Lung (tissue), 12 donors: ENCODE data around the gene CSPG4. TPM values are rescaled to one million over a fixed set of nuclear protein-coding genes. Genes with fewer than 3 reads are reported as not detected.

ENCODE experiments used
- ATAC-seq: fragments of 200-7000 bp; cut with Tn5 transposase; one replicate; pipeline ENCODE4 v1.9.1; 2020; ENCODE audit warnings: moderate number of reproducible peaks; ENCODE audit not compliant: insufficient read depth, low FRiP score
- DNase-seq, 3 donors: peaks; one replicate each; pipeline ENCODE4 v3.0.0-alpha.2; 2013 to 2017
- H3K27ac ChIP-seq, 2 donors: one replicate each; pipeline ENCODE4 v1.5.1; 2013; ENCODE audit warnings: mild to moderate bottlenecking in 2 of 2, moderate library complexity in 2 of 2, control low read depth in 1 of 2, inconsistent platforms in 1 of 2, low read depth in 1 of 2, low read length in 1 of 2
- H3K27me3 ChIP-seq, 3 donors: one replicate each; pipeline ENCODE4 v1.5.1; 2013; ENCODE audit warnings: low read length in 2 of 3; ENCODE audit not compliant: control insufficient read depth in 3 of 3, insufficient read depth in 3 of 3
- H3K36me3 ChIP-seq, 4 donors: one replicate each; pipeline ENCODE4 v1.5.1; 2013; ENCODE audit warnings: low read length in 4 of 4, mild to moderate bottlenecking in 1 of 4, moderate library complexity in 1 of 4; ENCODE audit not compliant: control insufficient read depth in 4 of 4, insufficient read depth in 4 of 4
- H3K4me1 ChIP-seq, 5 donors: one replicate each; pipeline ENCODE4 v1.5.1; 2013; ENCODE audit warnings: low read length in 5 of 5, mild to moderate bottlenecking in 2 of 5, moderate library complexity in 1 of 5; ENCODE audit not compliant: control insufficient read depth in 5 of 5, insufficient read depth in 5 of 5
- H3K4me3 ChIP-seq: one replicate; pipeline ENCODE4 v1.5.1; 2013; ENCODE audit warnings: mild to moderate bottlenecking, control low read depth, moderate library complexity
- H3K9ac ChIP-seq, 2 donors: one replicate each; pipeline ENCODE4 v1.5.1; 2013; ENCODE audit warnings: low read length in 2 of 2, control low read depth in 1 of 2; ENCODE audit not compliant: insufficient read depth in 1 of 2
- H3K9me3 ChIP-seq, 4 donors: one replicate each; pipeline ENCODE4 v1.5.1; 2013; ENCODE audit warnings: low read length in 3 of 4, mild to moderate bottlenecking in 1 of 4, moderate library complexity in 1 of 4; ENCODE audit not compliant: control insufficient read depth in 4 of 4, insufficient read depth in 3 of 4
- CTCF ChIP-seq: IDR thresholded peaks from 2 replicates; pipeline ENCODE4 v1.5.1; 2012; ENCODE audit warnings: mild to moderate bottlenecking; ENCODE audit errors: control extremely low read depth, extremely low read depth
- WGBS, 2 donors: extraction: QIAGEN DNeasy Blood & Tissue Kit; methylation state at CpG; one replicate each; pipeline ENCODE4 v1.1.7; 2013; 5-methylcytosine and 5-hydroxymethylcytosine counted together
- polyA plus RNA-seq, 2 donors: library from polyadenylated mRNA; stranded (reverse); fragments of 200-250 nt; gene quantifications; one replicate each; pipeline ENCODE4 v1.2.1, GENCODE V29; 2013
- total RNA-seq, 2 donors: library from RNA; depleted of rRNA in 1 of 2; stranded (reverse); fragments of >200 nt in 1 of 2; gene quantifications; one replicate each; pipeline ENCODE4 v1.2.1, GENCODE V29; 2014 to 2021
- donor health status: control.
- donor health status: control.
- donor health status: Bipolar disorder and iron deficiency.
- donor health status: healthy.
- donor health status: DM: yes; HTN: yes; CAD: no.

Gene CSPG4
- total and polyA plus RNA-seq, 4 donors: 8.5 to 38.1 (median 24.2) TPM

GRCh38 chr15:75671730-75672602, 40.7 kb downstream of the CSPG4 start:
- no peak overlapping the region for H3K9ac ChIP-seq
- peaks cover 0 to 4% (median 0%) of the 10 kb centered on the region in 4 donors for H3K36me3 ChIP-seq
- H3K27ac ChIP-seq: peak overlapping the region in 1 of 2 donors; percentile 50
- DNase-seq (no peak), ATAC-seq (no peak)
- peaks cover 4 to 24% (median 20%) of the 10 kb centered on the region in 5 donors for H3K4me1 ChIP-seq
- no peaks in the 10 kb centered on the region for H3K9me3 ChIP-seq
- TF ChIP-seq CTCF: no peak
- no peaks in the 10 kb centered on the region for H3K27me3 ChIP-seq
- 74 to 88% methylated on average over 11 of the region's 11 CpGs for WGBS, 2 donors
- no peak overlapping the region for H3K4me3 ChIP-seq

GRCh38 chr15:75669879-75670212, 42.8 kb downstream of the CSPG4 start:
- no peak overlapping the region for H3K27ac ChIP-seq
- TF ChIP-seq CTCF: no peak
- no peaks in the 10 kb centered on the region for H3K36me3 ChIP-seq
- no peak for DNase-seq
- 79 to 88% methylated on average over 6 of the region's 6 CpGs for WGBS, 2 donors
- H3K4me3 ChIP-seq: no peak overlapping the region
- peaks cover 4 to 28% (median 18%) of the 10 kb centered on the region in 5 donors for H3K4me1 ChIP-seq
- no peaks in the 10 kb centered on the region for H3K27me3 ChIP-seq
- no peak for ATAC-seq
- H3K9ac ChIP-seq: no peak overlapping the region
- no peaks in the 10 kb centered on the region for H3K9me3 ChIP-seq

GRCh38 chr15:75669191-75669878, 43.3 kb downstream of the CSPG4 start:
- TF ChIP-seq CTCF: no peak
- H3K9ac ChIP-seq: no peak overlapping the region
- H3K4me3 ChIP-seq: no peak overlapping the region
- ATAC-seq (no peak), DNase-seq (no peak)
- H3K27ac ChIP-seq: no peak overlapping the region
- 79 to 87% methylated on average over 14 of the region's 14 CpGs for WGBS, 2 donors
- peaks cover 4 to 27% (median 21%) of the 10 kb centered on the region in 5 donors for H3K4me1 ChIP-seq
- H3K9me3 ChIP-seq: no peaks in the 10 kb centered on the region
- no peaks in the 10 kb centered on the region for H3K27me3 ChIP-seq
- H3K36me3 ChIP-seq: no peaks in the 10 kb centered on the region
